DMS114 treated with DMSO at 0.1 percent for 48 hours (cell line): ENCODE measurements around the gene MTA3.

Source experiments
- DNase-seq: peaks from one replicate; lab custom pipeline; 2025; ENCODE audit not compliant: unreplicated experiment; lab: John Stamatoyannopoulos, UW

MTA3 gene

GRCh38 chr2:42659609-42660008 lies 91.2 kb downstream of the MTA3 start:
- no peak for DNase-seq

DNA sequence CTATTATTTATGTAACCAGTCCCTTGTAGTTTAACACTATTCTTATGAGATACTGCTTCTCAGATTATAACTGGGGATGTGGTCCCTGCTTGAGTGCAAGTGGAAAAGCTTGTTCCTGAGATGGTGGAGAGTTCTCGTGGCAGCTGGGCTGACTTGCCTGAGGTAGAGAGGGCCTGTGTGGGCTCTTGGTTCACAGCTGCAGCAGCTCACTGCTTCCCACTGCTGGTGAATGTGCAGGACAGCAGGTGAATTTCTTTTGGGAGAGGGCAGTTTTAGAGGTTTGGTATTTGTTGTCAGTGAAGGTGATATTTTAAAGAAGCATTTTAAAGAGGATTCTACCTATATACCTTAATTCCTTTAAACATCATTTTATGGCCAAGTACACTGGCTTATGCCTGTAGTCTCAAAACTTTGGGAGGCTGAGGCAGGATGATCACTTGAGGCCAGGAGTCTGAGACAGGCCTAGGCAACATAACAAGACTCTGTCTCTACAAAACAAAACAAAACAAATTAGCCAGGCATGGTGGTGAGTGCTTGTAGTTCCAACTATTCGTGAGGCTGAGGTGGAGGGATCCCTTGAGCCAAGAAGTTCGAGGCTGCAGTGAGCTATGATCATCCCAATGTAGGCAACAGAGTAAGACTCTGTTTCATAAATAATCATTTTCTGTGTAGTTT lies 94.8 kb downstream of the MTA3 start:
- peak; percentile 73 for DNase-seq

DNA sequence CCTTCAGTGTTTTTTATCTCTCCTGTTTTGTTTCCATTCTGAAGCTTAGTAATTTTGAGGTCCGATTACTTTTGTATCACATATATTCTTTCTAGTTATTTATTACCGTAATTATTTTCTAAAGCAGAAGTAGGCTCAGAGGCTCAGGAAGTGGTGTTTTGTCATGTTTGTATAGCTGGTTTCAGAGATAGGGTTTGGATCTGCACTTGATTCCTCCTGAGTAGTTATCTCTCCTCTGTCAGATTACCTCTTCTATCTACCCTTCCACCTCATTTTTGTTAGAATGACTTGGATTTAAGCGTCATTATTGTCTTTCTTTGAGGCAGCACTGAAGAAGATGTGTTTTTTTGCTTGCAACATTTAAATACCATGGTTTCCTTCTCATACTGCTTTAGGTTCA lies 95.4 kb downstream of the MTA3 start:
- DNase-seq: no peak

GRCh38 chr2:42673989-42674579 lies 105.7 kb downstream of the MTA3 start:
- no peak for DNase-seq

DNA sequence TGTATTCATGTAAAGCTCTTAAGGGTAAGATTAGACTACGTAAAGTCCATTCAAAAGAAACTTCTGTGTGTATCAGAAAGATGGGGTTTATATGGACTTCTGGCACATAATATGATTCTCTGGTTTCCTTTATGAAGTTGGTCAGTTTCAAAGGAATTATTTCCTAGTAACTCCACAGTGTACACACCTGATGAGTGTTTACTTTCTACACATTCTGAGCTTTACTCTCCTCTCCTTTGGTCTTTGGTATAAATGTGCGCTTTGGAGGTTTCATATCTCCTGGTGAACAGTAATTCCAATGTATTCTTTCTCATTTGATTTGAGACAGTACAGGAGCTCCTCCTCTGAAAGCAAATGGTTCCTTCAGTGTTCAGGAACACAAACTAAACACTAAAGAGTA lies 107.4 kb downstream of the MTA3 start:
- no peak for DNase-seq

DNA sequence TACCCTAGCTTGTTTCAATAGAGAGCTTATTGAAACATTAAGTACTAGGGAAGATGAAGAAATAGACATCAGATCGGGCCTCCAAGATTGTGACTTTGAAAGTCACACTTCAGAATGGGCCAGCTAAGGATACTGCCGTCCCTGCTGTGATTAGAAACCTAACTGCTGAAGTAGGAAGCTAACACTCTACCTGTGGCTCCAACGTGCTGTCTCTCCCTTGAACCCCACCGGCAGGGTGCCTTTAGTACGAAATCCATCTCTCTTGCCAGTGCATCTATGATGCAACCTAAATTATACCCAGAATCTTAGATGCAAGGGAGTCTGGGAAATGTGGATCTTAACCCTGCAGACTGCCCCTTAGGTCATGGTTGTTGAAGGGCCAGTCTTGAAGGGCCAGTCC lies 116.9 kb downstream of the MTA3 start:
- DNase-seq: no peak

DNA sequence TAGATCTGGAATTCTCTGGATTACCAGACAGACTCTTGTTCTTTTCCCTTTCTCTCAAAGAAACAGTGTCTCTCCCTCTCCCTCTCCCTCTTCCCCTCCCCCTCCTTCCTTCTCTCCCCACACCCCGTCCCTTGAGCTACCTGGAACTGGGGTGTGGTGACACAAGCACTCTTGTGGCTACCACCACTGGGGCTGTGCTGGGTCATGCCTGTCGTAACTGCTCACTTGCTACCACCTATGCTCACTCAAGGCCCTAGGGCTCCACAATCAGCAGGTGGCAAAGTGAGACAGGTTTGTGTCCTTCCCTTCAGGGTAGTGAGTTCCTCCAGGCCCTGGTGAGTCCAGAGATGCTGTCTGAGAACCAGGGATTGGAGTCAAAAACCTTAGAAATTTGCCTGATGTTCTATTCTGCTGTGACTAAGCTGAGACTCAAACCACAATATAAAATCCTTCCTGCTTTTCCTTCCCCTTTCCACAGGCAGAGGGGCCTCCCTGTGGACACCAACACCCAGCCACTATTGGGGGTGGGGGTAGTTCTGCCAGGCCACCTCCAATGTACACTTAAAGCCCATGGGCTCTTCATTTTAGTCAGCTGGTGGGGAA lies 124.7 kb downstream of the MTA3 start:
- DNase-seq: no peak

GRCh38 chr2:42693688-42694479 lies 125.5 kb downstream of the MTA3 start:
- DNase-seq: no peak

DNA sequence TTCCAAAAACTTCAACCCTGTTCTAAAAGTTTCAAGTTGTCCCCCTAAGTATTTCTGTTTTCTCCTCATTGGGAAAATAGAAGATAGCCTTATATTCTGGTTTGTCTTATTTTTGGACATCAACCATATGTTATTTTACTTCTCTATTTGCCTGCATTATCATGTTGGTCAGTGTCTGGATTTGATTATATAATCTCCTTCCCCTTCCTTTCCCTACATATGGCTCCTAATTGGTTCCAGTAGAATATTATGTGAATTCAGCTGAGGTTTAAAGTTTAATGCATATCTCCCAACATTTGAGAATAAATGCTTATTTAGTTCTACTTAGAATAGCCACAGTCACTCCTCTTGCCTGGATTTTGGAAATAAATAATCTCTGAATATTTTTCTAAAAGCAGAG lies 128.6 kb downstream of the MTA3 start:
- DNase-seq: no peak

- no peak for DNase-seq
These were observed 130.5 kb downstream of the MTA3 start for GRCh38 chr2:42698940-42699339.

DNA sequence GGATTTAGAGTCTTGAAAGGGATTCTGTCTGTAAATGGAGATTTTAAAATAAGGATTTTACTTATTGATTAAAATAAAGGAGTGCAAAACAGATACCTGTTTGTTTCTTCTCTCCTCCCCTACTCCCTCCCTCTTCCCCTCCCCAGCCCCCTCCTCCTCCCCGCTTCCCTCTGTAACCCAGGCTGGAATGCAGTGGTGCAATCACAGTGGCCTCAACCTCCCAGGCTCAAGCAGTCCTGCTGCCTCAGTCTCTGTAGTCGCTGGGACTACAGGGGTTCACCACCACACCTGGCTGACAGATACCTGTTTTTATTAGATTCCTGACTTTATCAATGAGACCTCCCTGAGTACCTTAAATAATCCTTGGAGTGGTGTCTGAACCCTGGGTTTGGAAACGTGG lies 138.4 kb downstream of the MTA3 start:
- DNase-seq: no peak

DNA sequence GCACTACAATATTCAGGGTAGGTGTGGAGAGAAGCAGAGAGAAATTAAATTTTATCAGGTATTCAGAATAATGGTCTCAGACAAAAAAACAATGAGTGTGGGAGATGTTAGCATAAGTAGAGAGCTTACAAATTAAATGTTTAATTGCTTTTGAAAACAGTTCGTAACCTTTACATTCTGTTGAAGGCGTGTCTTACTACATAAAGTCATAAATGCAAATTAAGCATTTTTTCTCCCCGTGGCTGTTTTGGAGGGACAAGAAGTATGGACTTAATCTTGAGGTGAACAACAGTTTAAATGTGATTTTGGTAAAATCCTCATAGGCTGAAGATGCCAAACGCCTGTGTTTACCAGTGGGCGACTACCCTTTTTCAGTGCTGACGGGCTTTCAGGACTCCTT lies 139.7 kb downstream of the MTA3 start:
- no peak for DNase-seq

DNA sequence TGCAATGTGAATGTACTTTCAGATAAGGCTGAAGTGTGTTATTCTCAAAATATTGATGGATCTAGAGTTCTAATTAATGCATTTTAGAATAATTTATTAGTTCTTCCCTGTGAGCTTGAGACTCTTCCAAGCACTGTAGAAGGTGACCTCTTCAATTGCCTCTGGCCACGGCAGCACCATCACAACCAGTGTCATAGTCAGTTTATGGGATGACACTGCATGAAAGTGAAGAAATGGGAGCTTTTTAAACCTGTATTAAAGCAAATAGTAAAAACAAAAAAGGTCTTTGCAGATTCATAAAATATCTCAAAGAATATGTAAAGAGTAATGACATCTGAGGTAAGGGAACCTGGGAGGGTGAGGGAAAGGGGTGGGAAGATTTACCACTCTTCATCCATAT lies 143.5 kb downstream of the MTA3 start:
- no peak for DNase-seq

- no peak for DNase-seq
These were observed 144.5 kb downstream of the MTA3 start for GRCh38 chr2:42712934-42713333.

DNA sequence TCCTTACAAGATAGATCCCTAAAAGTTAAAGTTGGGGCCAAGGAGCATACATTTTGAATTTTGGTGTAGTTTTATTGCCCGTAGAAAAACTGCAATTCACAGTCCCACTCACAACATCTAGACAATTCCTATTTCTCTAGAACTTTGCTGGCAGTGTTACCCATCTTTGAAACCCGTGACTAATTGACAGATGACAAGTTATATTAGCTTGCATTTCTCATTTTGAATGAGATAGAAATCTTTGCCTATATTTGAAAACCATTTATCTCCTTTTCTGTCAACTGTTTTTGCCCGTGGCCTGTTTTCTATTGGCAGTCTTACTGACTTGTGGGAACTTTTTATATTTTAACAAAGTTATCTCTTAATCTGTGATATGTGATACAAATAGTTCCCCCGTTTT lies 145.5 kb downstream of the MTA3 start:
- no peak for DNase-seq

DNA sequence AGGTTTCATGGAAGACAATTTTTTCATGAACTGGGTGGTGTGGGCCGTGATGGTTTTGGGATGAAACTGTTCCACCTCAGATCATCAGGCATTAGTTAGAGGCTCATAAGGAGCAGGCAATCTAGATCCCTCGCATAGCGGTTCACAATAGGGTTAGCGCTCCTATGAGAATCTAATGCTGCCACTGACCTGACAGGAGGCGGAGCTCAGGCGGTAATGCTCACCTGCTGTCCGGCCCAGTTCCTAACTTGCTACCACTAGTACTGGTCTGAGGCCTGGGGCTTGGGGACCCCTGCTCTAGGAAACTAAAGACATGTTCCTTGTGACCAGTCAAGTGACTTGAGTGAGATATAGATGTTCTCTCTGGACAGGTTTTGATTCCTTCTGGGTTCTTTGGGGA lies 146.3 kb downstream of the MTA3 start:
- DNase-seq: no peak

DNA sequence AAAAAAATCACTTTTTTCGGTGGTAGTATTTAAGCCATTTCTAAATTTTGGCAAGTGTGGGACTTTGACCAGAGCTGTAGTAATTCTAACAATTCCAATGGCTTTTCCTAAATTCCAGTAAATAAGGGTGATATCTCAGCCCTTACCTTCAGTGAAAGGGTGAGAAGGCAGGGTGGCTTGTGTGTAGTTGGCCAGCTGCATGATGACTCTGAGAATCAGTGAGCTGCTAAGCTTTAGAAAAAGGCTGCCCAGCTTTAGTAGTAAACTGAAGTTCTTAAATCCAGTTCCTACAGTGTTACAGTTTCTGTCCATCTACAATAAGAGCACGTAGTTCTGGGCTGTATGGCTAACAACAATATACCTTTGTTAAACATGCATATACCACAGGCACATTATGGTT lies 153.5 kb downstream of the MTA3 start:
- DNase-seq: no peak

DNA sequence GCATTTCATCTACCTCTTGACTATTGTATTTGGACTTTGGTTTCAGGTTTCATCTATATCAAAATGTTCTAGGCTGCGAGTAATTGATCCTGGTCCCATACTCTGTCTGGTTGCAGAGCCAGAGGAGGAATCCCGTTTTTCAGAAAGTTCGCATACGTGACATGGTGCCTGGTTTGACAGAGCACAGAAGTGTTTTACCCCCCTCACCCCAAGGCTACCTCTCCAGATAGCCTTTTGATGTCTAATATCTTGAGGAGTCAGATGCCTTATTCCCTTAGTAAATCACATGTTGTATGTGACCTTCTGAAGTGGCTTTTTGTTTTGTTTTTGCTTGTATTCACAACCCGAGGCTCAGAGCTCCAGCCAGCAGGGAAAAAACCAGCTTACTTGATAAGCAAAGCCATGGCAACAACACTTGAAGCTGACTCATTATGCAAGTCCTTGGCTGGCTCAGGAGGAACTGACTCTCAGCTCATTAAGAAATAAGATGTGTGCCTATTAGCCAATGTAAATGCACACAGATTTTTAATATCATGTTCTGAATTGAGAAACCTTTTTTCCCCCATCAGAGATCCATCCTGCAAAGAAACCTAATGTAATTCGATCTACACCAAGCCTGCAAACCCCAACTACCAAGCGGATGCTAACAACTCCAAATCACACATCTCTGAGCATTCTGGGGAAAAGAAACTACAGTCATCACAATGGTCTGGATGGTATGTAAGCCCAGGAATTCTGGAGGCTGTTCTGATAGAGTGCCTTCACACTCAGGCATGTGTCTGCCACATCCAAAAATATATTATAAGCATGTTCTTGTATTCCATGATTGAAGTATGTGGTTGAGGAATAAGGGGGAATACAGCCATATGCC lies 154.1 kb downstream of the MTA3 start:
- no peak for DNase-seq

- no peak for DNase-seq
These were observed 155.0 kb downstream of the MTA3 start for GRCh38 chr2:42723465-42723864.

DNA sequence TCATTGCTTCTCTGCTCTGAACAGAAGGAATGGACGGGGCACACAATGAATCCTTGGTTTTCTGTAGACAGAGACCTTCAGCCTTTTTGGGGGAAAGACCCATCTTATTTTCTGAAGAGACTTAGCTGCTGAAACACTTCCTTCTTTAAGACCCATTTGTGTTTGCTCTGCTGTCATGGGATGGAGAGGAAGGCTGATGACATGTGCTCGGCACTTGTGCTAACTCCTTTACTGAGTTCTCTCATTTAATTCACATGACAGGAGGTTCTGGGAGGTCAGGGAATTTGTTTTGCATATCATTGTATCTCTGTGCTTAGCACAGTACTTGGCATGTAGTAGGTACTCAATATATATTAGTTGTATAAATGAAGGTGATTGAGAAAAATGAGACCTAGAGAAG lies 156.5 kb downstream of the MTA3 start:
- no peak for DNase-seq

DNA sequence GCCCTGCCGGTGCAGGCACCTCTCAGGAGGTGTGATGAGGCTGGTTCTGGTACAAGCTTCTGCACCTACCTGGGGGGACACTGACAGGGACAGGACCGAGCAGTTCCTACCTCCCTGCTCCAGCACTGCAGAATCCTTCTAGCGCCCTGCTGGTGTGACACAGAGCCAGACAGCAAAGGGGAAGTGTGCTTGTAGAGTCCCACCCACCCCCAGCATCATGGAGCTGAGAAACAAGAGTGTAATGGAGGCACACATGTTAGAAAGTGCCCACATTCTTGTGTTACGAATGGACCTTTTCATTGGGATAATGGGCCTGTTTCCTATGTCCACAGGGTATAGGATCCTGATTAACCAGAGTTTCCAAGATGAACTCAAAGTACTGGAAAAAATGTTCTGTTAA lies 157.2 kb downstream of the MTA3 start:
- no peak for DNase-seq
